Mammary epithelial cell (primary cell): ENCODE measurements around the gene MPRIP.

Experiments used
- EZH2 ChIP-seq: IDR thresholded peaks from 2 replicates; pipeline ENCODE4 v1.6.1; 2012; ENCODE audit warnings: low read length, inconsistent platforms, borderline replicate concordance
- TF ChIP-seq, protein P1 (sequence below), 2 donors: IDR thresholded peaks in 1 of 2; conservative IDR thresholded peaks in 1 of 2; 2 replicates each; pipeline ENCODE4 v1.5.1; 2011 to 2012; ENCODE audit warnings: inconsistent platforms in 2 of 2, low read length in 2 of 2, mild to moderate bottlenecking in 2 of 2, control low read depth in 1 of 2, low read depth in 1 of 2; ENCODE audit not compliant: insufficient read depth in 1 of 2; ENCODE audit errors: extremely low read depth in 1 of 2

DNA sequence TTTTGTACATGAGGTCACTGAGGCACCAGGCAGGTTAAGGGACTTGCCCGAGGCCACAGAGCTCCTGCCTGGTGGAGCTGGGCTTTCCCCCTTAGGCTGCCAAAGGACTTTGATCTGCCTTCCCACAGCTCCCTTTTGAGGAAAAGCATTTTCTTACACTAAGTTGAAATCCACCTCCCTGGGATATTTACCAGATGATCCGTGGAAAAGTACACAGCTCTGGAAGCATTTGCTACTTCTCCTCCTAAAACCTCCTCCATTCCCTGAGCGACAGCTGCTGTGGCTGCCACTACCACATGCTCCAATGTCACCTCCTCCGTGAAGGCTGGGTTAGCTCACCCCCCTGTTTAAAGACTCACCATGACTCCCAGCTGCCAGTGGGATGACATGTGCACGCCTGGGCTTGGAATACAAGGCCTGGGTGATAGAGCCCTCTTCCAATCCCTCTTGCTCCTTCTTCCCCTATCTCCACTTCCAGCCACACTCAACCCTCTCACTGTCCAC is 1.2 kb upstream of the MPRIP start:
- TF ChIP-seq, protein P1, sequence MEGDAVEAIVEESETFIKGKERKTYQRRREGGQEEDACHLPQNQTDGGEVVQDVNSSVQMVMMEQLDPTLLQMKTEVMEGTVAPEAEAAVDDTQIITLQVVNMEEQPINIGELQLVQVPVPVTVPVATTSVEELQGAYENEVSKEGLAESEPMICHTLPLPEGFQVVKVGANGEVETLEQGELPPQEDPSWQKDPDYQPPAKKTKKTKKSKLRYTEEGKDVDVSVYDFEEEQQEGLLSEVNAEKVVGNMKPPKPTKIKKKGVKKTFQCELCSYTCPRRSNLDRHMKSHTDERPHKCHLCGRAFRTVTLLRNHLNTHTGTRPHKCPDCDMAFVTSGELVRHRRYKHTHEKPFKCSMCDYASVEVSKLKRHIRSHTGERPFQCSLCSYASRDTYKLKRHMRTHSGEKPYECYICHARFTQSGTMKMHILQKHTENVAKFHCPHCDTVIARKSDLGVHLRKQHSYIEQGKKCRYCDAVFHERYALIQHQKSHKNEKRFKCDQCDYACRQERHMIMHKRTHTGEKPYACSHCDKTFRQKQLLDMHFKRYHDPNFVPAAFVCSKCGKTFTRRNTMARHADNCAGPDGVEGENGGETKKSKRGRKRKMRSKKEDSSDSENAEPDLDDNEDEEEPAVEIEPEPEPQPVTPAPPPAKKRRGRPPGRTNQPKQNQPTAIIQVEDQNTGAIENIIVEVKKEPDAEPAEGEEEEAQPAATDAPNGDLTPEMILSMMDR (conservative IDR thresholded peaks at IDR 0.05 in 1 of 2, IDR thresholded peaks at IDR 0.05 in 1 of 2; ENCODE audit: extremely low read depth in 1 of 2, insufficient read depth in 1 of 2, low read depth in 1 of 2, low read length in 2 of 2): no peak
- no peak for TF ChIP-seq EZH2
